Stimulated activated CD8-positive, alpha-beta memory T cell treated with anti-CD3 and anti-CD28 coated beads, Interleukin-7, amount 100 ng/mL, for 1 hour (primary cell): ENCODE measurements around the gene MRC2.
"Not testable (repeated sequence)": the region's sequence is repeated elsewhere in the genome, so short reads cannot be mapped to it uniquely, and the experiment has no call there.

Experiments
- DNase-seq, 2 donors: peaks; one replicate each; pipeline ENCODE4 v3.0.0-alpha.2; 2020; ENCODE audit warnings: low read depth in 2 of 2

Gene MRC2

DNA sequence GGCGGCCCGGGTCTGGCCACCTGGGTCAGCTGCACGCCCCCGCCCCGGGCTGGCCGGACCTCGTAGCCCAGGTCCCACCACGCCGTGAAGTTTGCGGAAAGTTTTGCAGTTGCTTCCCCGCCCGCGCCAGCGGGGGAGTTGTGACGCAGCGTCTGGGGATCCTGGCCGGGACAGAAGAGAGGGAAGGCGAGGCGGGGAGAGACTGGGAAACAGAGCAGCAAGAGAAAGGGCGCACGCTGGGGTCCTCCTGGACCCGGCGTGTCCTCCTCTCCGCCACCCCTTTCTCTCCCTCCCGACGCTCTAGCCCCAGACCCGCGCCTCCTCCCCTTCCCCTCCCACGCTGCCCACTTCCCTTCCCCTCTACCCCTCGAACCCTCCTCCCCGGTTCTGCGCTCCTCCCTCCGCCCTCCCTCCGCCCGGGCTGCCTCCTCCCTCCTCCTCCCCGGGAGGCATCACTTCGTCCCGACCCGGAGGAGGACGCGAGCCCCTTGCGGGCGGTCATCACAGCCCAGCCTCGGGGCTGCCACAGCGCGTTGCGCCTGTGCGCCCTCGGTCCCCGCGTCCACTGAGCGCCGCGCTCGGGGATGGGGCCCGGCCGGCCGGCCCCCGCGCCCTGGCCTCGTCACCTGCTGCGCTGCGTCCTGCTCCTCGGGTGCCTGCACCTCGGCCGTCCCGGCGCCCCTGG is at the start of gene MRC2:
MRC2 (plus strand) TSS at position 452 of the 685 bp plus-strand sequence; CDS start at position 585, 133 bp downstream.
- no peak for DNase-seq

DNA sequence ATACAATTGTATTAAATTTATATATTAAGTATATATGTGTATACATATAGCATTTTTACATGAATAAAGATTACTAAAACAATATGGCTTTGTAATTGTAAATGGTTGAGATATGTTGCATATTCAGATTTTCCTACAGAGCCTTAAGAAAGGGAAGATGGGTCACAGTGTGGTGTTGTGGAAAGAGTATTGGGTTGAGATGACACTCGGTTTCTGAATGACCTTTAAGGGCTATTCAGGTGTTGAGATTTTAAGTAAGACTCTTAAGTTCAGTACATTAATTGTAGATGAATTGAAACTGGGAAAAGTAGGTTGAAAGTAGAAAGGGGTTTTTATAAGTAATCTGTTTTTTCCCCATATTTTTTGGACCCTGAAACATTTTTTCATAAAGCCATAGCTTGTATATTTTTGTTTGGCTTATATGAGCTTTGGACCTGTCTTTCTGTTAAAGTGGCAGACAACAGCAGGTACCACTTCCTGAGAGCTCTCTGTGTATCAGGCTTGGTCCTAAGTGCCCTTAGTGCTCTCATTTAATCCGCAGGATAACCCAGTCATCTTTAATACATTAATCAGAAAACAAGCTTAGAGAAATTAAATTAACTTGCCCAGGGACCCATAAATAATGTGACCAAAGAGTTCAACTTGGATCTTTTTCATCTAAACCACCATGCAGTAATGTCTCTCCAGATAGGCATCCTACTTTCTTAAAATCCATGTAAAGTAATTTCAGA is 48.5 kb upstream of the MRC2 start:
- DNase-seq = no peak

GRCh38 chr17:62580947-62581346 is 46.5 kb upstream of the MRC2 start:
- DNase-seq = no peak

- DNase-seq = no peak
These were observed 45.7 kb upstream of the MRC2 start for GRCh38 chr17:62581764-62582163.

DNA sequence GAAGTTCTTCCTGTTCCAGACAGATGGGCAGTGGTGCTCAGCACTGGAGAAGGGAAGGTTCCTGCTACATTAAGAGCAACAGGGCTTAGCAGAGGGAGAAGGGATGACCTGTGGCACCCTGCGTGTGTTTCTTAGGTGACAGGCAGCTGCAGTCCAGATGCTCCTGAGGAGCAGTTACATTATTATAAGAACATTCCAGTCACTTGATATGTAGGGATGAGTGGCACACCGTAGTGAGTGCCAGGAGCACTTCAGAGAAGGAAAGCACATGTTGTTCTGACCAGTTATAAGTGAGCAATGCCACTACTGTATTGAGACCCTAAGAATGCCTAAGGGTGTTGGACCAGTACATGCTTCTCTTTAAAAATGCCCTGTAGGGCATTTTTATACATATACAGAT is 39.9 kb upstream of the MRC2 start:
- no peak for DNase-seq

- DNase-seq = no peak
These were observed 39.4 kb upstream of the MRC2 start for GRCh38 chr17:62588109-62588508.

- DNase-seq = no peak
These were observed 36.1 kb upstream of the MRC2 start for GRCh38 chr17:62591333-62591732.

DNA sequence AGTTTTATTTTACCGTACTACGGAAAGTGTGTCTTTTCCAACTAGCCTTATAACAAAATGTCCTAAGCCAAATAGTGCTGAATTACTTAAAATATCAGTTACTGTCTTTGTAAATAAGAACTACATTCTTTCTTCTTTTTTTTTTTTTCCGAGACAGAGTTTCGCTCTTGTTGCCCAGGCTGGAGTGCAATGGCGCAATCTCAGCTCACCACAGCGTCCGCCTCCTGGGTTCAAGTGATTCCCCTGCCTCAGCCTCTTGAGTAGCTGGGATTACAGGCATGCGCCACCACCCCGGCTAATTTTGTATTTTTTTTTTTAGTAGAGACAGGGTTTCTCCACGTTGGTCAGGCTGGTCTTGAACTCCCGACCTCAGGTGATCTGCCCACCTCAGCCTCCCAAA is 35.6 kb upstream of the MRC2 start:
- DNase-seq = not testable (repeated sequence)

GRCh38 chr17:62592341-62593099 is 35.0 kb upstream of the MRC2 start:
- no peak for DNase-seq

GRCh38 chr17:62595484-62595883 is 32.0 kb upstream of the MRC2 start:
- DNase-seq = no peak

- no peak for DNase-seq
These were observed 30.8 kb upstream of the MRC2 start for GRCh38 chr17:62596662-62597061.

- no peak for DNase-seq
These were observed 30.3 kb upstream of the MRC2 start for GRCh38 chr17:62597150-62597549.

GRCh38 chr17:62597920-62598319 is 29.6 kb upstream of the MRC2 start:
- DNase-seq = no peak

- no peak for DNase-seq
These were observed 27.4 kb upstream of the MRC2 start for GRCh38 chr17:62599964-62600657.

GRCh38 chr17:62600805-62601204 is 26.7 kb upstream of the MRC2 start:
- DNase-seq = no peak

DNA sequence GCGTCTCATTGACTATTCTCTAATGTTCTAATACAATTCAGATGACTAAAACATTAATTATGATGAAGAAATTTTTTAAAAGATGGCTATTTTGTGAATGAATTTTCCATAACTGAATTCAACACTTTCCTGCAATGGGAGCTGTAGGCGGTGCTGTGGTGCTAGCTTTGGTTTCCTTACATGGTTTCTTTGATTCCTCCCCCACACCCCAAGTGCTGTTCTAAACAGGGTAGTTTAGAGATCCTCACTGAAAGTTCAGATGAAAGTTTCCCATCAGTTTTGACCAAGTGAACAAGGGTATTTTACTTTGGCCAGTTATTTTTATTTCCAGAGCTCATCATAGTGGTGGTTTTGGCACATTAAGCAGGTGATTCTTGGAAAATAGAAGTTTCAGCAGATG is 26.0 kb upstream of the MRC2 start:
- DNase-seq = no peak

GRCh38 chr17:62603783-62604182 is 23.7 kb upstream of the MRC2 start:
- not testable (repeated sequence) for DNase-seq

GRCh38 chr17:62605588-62605987 is 21.9 kb upstream of the MRC2 start:
- no peak for DNase-seq

DNA sequence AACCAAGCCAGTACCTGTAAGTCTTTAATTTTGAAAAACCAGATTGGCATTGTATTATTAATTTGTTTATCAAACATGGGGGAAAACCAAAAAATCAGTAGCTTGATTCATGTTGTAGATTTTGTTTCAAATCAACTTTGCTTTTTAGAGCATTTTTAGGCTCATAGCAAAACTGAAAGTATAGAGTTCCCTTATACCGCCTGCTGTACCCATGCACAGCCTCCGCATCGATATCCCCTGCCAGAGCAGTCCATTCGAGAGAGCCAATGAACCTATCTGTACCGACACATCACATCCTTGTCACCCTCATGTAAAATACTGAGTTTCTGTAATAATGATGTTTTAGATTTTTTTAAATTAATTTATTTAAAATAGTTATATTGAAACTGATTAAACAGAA is 16.2 kb upstream of the MRC2 start:
- no peak for DNase-seq

GRCh38 chr17:62611728-62612127 is 15.7 kb upstream of the MRC2 start:
- no peak for DNase-seq

DNA sequence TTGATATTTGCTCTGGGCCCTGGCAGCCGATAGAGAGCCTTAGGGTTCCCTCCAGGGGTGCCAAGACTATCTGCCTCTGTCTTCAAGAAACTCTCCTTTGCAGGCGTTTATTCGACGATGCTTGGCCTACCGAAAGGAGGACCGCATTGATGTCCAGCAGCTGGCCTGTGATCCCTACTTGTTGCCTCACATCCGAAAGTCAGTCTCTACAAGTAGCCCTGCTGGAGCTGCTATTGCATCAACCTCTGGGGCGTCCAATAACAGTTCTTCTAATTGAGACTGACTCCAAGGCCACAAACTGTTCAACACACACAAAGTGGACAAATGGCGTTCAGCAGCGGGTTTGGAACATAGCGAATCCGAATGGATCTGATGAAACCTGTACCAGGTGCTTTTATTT is 15.2 kb upstream of the MRC2 start:
- not testable (repeated sequence) for DNase-seq

DNA sequence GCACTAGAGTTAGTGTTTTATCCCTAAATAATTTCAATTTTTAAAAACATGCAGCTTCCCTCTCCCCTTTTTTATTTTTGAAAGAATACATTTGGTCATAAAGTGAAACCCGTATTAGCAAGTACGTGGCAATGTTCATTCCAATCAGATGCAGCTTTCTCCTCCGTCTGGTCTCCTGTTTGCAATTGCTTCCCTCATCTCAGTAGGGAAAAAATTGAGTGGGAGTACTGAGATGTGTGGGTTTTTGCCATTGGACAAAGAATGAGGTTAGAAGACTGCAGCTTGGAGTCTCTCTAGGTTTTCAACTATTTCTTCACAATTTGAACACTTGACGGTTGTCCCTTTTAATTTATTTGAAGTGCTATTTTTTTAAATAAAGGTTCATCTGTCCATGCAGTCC is 14.4 kb upstream of the MRC2 start:
- not testable (repeated sequence) for DNase-seq
